DMS79 (cell line): ENCODE data around the gene DFFA.
"Not testable (repeated sequence)": the region's sequence is repeated elsewhere in the genome, so short reads cannot be mapped to it uniquely, and the experiment has no call there.

ENCODE experiments used
- DNase-seq: peaks from one replicate; lab custom pipeline; 2025; lab: John Stamatoyannopoulos, UW

DFFA gene

GRCh38 chr1:10459184-10459583, 13.1 kb downstream of the DFFA start:
- DNase-seq = no peak

- DNase-seq = no peak
These were observed 14.5 kb downstream of the DFFA start for GRCh38 chr1:10457875-10458274.

- not testable (repeated sequence) for DNase-seq
These were observed 14.9 kb downstream of the DFFA start for GRCh38 chr1:10457462-10457861.

- no peak for DNase-seq
These were observed 15.7 kb downstream of the DFFA start for GRCh38 chr1:10456661-10457060.

GRCh38 chr1:10456048-10456447, 16.3 kb downstream of the DFFA start:
- DNase-seq = no peak

- no peak for DNase-seq
These were observed 21.0 kb downstream of the DFFA start for GRCh38 chr1:10451287-10451686.

- DNase-seq = no peak
These were observed 21.5 kb downstream of the DFFA start for GRCh38 chr1:10450836-10451235.

- no peak for DNase-seq
These were observed 22.0 kb downstream of the DFFA start for GRCh38 chr1:10450156-10450814.

GRCh38 chr1:10449751-10450150, 22.6 kb downstream of the DFFA start, which contains the start of gene CORT:
Gene CORT (plus strand): TSS chr1:10450031. CDS start chr1:10450224, 193 bp downstream.
- DNase-seq = no peak

GRCh38 chr1:10446790-10447422, 25.4 kb downstream of the DFFA start:
- no peak for DNase-seq

GRCh38 chr1:10444795-10445397, 27.4 kb downstream of the DFFA start:
- DNase-seq = no peak

GRCh38 chr1:10444248-10444647, 28.1 kb downstream of the DFFA start:
- DNase-seq = no peak

- DNase-seq = no peak
These were observed 31.5 kb downstream of the DFFA start for GRCh38 chr1:10440794-10441193.

- no peak for DNase-seq
These were observed 32.0 kb downstream of the DFFA start for GRCh38 chr1:10440305-10440704.

- no peak for DNase-seq
These were observed 33.6 kb downstream of the DFFA start for GRCh38 chr1:10438677-10439163.

GRCh38 chr1:10437052-10437451, 35.3 kb downstream of the DFFA start:
- DNase-seq = no peak

GRCh38 chr1:10434590-10434989, 37.7 kb downstream of the DFFA start:
- DNase-seq = no peak

- DNase-seq = no peak
These were observed 38.5 kb downstream of the DFFA start for GRCh38 chr1:10433790-10434189.

GRCh38 chr1:10432910-10433700, 39.2 kb downstream of the DFFA start:
- peak; percentile 83 for DNase-seq

- DNase-seq = no peak
These were observed 41.1 kb downstream of the DFFA start for GRCh38 chr1:10431070-10431730.

- peak; percentile 70 for DNase-seq
These were observed 41.9 kb downstream of the DFFA start, which contains the start of gene CENPS for GRCh38 chr1:10430216-10431069. Gene CENPS (plus strand): TSS chr1:10430433. CDS start chr1:10430518, 85 bp downstream.
